ENCODE measurements around the gene RUNDC1. TPM values are rescaled to one million over a fixed set of nuclear protein-coding genes. Genes with fewer than 3 reads are reported as not detected.

RUNDC1 gene
- total and polyA plus RNA-seq, 2 of the 8 experiments (the other 6 are each of a cell fraction or from before 2014, with no cell fraction given) = 7.9 to 11.9 TPM

DNA sequence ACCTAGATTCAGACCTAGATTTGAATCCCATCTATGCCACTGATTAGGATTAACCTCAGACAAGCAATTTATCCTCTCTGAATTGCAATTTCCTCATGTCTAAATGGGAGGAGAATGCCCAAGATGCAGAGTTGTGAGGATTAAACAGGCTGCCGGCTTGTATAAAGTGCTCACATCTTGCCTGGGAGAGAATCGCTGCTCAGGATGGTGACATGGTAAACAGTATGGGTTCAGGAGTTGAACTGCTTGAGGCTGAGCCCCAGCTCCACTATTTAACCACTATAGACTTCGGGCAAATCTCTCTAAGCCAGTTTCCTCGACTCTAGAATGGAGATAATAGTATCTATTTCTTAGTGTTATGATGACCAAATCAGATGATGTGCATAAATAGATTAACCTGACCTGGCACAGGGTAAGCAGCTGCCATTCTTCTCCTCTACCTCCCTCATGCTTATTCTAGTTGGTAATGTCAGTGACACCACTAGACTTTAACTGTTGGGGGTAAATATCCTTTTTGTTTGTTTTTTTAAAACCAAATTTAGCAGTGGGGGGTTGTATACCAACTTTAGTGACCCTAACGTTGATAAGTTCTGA, 17.1 kb downstream of the RUNDC1 start:
- H3K23ac ChIP-seq (ENCODE audit: insufficient read length) = no peak overlapping the region
- H2BK12ac ChIP-seq (ENCODE audit: low read depth, low read length) = no peak overlapping the region
- no peak overlapping the region for H3K14ac ChIP-seq (ENCODE audit: insufficient read length)
- H2BK120ac ChIP-seq (replicated peaks; ENCODE audit: low read depth, low read length) = no peak overlapping the region
- H3K79me2 ChIP-seq (ENCODE audit: control insufficient read depth in 1 of 2, insufficient read depth in 2 of 2, low read length in 2 of 2) = peaks cover 11 to 20% of the 10 kb centered on the region in 2 experiments
- no peak overlapping the region for H4K8ac ChIP-seq (ENCODE audit: extremely low read depth, insufficient read depth, low read length)
- peak overlapping the region; percentile 5; the same call in 1 of the 2 replicates for H2AFZ ChIP-seq (ENCODE audit: low read length)
- no peak overlapping the region for H3K56ac ChIP-seq (replicated peaks; ENCODE audit: insufficient read length, low read depth, low read length)
- H3K4me1 ChIP-seq (replicated peaks in 1 of 4; ENCODE audit: control insufficient read depth in 3 of 4, insufficient read depth in 4 of 4, low read length in 3 of 4) = peaks cover 3 to 12% (median 4%) of the 10 kb centered on the region in 4 experiments; a peak in 6 of 7 replicates
- peaks cover 2% of the 10 kb centered on the region; the same call in 1 of the 2 replicates for H3K79me1 ChIP-seq (ENCODE audit: low read depth, low read length)
- H4K91ac ChIP-seq (replicated peaks; ENCODE audit: insufficient read length, low read length) = no peak overlapping the region
- 35% methylated on average over 5 of the region's 5 CpGs; no CpG with 5 or more reads in 1 of the 2 experiments for WGBS, 2 experiments (ENCODE audit: extremely low coverage in 1 of 2, insufficient coverage in 1 of 2, insufficient read length in 1 of 2, insufficient replicate concordance in 2 of 2, low coverage in 1 of 2, low lambda C conversion rate in 2 of 2, missing lambda C conversion rate in 1 of 2)
- H4K5ac ChIP-seq (ENCODE audit: insufficient read length, low read depth, low read length) = no peak overlapping the region
- peaks cover 3 to 10% of the 10 kb centered on the region in 2 experiments for H4K20me1 ChIP-seq (replicated peaks in 1 of 2; ENCODE audit: control insufficient read depth in 1 of 2, insufficient read depth in 2 of 2, low read length in 2 of 2)
- H3K4me3 ChIP-seq (ENCODE audit: extremely low read depth in 1 of 4, insufficient read depth in 2 of 4, low read depth in 3 of 4, low read length in 4 of 4) = peak overlapping the region; percentile 4 to 86 (median 15); a peak in 4 of 8 replicates
- no peak overlapping the region for H3K4ac ChIP-seq (replicated peaks; ENCODE audit: insufficient read length, low read depth, low read length)
- H2AK5ac ChIP-seq (ENCODE audit: low read depth, low read length) = no peak overlapping the region
- H3K18ac ChIP-seq (ENCODE audit: extremely low read depth, low read length) = no peak overlapping the region
- no peak overlapping the region for H3K27ac ChIP-seq (ENCODE audit: low read depth, low read length)
- peaks cover 17 to 37% (median 26%) of the 10 kb centered on the region in 4 experiments for H3K36me3 ChIP-seq (ENCODE audit: control insufficient read depth in 2 of 4, insufficient read depth in 4 of 4, low read length in 3 of 4)
- POLR2A ChIA-PET (ENCODE audit: partially characterized antibody) = interaction anchor here (0.6 to 8.2 kb wide), 55 partner anchors 10 to 1201 kb away, joined by 3 to 123 read pairs (median 5); partner anchors contain the start of genes AARSD1, BECN1, BRCA1 and IFI35
- no peak overlapping the region for H2BK15ac ChIP-seq (ENCODE audit: low read length)
- no peak overlapping the region for H3K9ac ChIP-seq (replicated peaks in 1 of 4; ENCODE audit: extremely low read depth in 1 of 4, low read depth in 3 of 4, low read length in 3 of 4)
- H3K9me3 ChIP-seq (ENCODE audit: insufficient read depth in 2 of 2, low read depth in 1 of 2, low read length in 1 of 2) = no peaks in the 10 kb centered on the region
- FAIRE-seq (no peak), DNase-seq (ENCODE audit: low read depth in 1 of 2, low spot score in 2 of 2) (no peak)
- H3K23me2 ChIP-seq (ENCODE audit: low read depth, low read length) = peaks cover 7% of the 10 kb centered on the region
- no peaks in the 10 kb centered on the region for H3K27me3 ChIP-seq (replicated peaks in 1 of 4; ENCODE audit: control insufficient read depth in 3 of 4, extremely low read depth in 1 of 4, insufficient read depth in 3 of 4, low read length in 3 of 4)
- no peak overlapping the region for H2BK5ac ChIP-seq (ENCODE audit: low read depth, low read length)
- H3K4me2 ChIP-seq (ENCODE audit: insufficient read depth in 1 of 2, low read depth in 2 of 2, low read length in 2 of 2) = peak overlapping the region; percentile 42 to 74
- no peak overlapping the region for H2BK20ac ChIP-seq (ENCODE audit: low read length)
- CTCF ChIA-PET (ENCODE audit: partially characterized antibody) = interaction anchor here (0.5 to 2.7 kb wide), 23 partner anchors 9 to 217 kb away, joined by 3 to 20 read pairs (median 5); partner anchors contain the start of genes IFI35 and WNK4
- TF ChIP-seq, protein P1, sequence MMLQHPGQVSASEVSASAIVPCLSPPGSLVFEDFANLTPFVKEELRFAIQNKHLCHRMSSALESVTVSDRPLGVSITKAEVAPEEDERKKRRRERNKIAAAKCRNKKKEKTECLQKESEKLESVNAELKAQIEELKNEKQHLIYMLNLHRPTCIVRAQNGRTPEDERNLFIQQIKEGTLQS (IDR thresholded peaks at IDR 0.05; ENCODE audit: insufficient read depth, low read depth, low read length) = no peak
- TF ChIP-seq ZNF274 (IDR thresholded peaks at IDR 0.05; ENCODE audit: borderline replicate concordance, extremely low read depth, low read length) (no peak), CREB1 (IDR thresholded peaks at IDR 0.05) (no peak), SRF (IDR thresholded peaks at IDR 0.05; ENCODE audit: low read depth, low read length) (no peak), BRCA1 (IDR thresholded peaks at IDR 0.05; ENCODE audit: low read depth, low read length) (no peak), TEAD4 (IDR thresholded peaks at IDR 0.05; ENCODE audit: low read depth, low read length) (no peak), HDAC6 (IDR thresholded peaks at IDR 0.05; ENCODE audit: low read depth, low read length) (no peak), SIN3A (conservative IDR thresholded peaks at IDR 0.05 in 1 of 2, IDR thresholded peaks at IDR 0.05 in 1 of 2; ENCODE audit: low read depth in 1 of 2, low read length in 2 of 2) (no peak), SP2 (IDR thresholded peaks at IDR 0.05; ENCODE audit: low read length) (no peak), GTF2F1 (IDR thresholded peaks at IDR 0.05; ENCODE audit: borderline replicate concordance, low read depth, low read length) (no peak), SIRT6 (IDR thresholded peaks at IDR 0.05; ENCODE audit: low read length) (no peak), TBP (IDR thresholded peaks at IDR 0.05; ENCODE audit: low read depth, low read length) (no peak), EGR1 (IDR thresholded peaks at IDR 0.05; ENCODE audit: borderline replicate concordance, low read depth, low read length) (no peak)
